ENCODE measurements around the gene GAS7.
"Not testable (repeated sequence)": the region's sequence is repeated elsewhere in the genome, so short reads cannot be mapped to it uniquely, and the experiment has no call there.

The GAS7 gene

GRCh38 chr17:10072086-10072485 lies 126.3 kb downstream of the GAS7 start:
- DNase-seq (ENCODE audit: low spot score), result no peak

DNA sequence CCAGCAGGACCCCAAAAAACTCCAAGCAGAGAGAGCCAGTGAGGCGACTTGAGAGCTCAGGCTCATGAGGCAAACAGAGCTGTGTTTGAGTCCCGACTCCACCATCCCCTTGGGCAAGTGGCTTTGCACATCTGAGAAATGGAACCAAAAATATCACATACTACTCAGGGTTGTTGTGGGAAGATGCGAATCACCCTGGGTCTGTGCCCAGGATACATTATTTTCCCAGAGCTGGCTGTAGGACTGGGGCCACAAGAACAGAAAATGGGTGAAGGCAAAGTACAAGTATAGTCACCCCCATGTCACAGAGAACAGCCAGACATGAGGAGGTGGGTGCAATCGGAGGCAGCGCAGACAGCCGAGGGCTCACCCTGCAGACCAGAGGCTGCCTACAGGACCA lies 127.3 kb downstream of the GAS7 start:
- DNase-seq (ENCODE audit: low spot score), result no peak

DNA sequence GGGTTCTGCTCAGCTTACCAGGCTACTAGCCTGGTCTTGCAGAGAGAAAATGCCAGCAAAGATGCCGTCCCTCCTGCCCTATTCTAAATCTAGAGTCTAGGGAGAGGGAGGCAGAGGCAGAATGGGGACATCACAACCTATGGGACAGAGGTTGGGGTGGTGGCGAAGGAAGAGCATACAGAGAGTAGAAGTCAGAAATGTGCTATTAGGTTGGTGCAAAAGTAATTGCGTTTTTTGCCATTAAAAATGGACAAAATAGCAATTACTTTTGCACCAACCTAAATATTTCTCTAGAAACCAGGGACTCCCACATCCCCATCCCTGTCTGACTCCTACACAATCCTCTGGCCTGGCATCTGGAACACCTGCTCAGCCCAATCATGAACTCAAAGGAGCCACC lies 127.7 kb downstream of the GAS7 start:
- DNase-seq (ENCODE audit: low spot score), result no peak

GRCh38 chr17:10069301-10069700 lies 129.1 kb downstream of the GAS7 start:
- no peak for DNase-seq (ENCODE audit: low spot score)

DNA sequence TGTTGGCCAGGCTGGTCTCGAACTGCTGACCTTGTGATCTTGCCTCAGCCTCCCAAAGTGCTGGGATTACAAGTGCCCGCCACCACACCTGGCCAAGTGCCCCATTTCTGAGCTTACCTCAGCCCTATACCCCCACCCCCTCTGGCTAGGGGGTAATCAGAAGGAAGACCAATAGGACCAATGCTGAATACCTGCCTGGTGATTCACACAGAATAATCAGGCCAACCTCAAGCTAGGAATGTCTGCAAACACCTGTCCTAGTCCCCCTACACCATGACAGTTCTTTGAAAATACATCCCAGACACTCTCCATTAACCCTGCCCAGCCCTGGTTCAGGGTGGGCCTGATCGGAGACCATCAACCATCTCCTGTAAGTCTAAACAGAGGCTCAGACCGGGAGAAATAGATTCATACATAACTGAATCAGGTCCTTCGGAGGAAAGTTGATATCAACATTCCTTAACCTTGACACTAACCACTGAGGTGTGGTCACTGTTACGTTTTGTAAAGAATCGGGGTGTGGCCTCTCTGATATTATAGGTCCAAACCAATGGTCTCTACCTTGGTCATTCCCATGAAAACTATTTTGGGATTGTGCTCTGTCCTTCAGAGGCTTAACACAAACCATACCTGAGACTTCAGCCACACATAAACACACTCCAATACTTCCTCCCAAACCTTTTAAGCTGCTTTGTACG lies 130.8 kb downstream of the GAS7 start:
- no peak for DNase-seq (ENCODE audit: low spot score)

DNA sequence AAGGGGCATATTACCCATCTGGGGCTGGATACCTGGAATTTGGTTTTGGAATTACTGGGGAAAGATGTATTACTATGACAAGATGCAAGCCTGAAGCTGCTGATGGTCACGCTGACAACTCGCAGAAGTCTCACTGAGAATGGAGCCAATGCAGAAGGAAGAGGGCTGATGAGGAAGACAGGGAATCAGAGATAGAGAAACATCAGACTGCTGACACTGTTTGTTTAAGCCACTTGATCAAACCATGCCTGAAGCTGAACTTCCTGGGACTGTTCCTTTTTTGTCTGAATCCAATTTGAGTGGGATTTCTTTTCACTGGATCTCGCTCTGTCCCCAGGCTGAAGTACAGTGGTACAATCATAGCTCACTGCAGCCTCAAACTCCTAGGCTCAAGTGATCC lies 133.9 kb downstream of the GAS7 start:
- DNase-seq (ENCODE audit: low spot score), result no peak

GRCh38 chr17:10063730-10064241 lies 134.6 kb downstream of the GAS7 start:
- DNase-seq (ENCODE audit: low spot score), result no peak

DNA sequence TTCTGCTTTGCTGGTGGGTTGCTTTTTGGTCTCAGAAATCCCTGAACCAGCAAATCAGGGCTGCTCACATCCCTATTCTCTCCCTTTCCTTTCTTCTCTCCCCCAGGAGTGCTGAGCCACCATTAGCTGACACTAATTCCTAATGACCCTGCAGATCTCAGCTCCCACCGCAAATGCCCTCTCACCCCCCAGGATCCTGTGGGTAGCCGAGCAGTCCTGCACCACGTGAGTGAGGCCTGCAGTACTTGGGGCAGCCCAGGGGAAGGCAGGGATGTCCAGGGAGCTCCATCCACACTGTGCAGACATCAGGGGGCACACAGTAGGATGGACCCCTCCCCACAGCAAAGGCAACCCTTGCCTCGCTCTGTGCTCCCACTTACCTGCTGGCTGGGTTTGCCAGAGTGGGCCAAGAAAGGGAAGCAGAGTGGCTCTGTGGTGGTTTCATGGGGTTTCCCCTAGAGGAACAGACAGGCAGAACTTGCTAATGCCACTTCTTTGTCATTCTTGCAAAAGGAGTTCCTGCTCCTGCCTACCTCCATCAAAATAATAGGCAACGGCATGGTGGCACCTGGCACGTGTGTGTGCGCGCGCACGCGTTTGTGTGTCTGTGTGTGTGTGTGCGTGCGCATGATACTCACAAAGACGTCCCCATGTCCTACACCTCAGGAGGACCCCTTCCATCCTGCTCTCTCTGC lies 135.6 kb downstream of the GAS7 start:
- no peak for DNase-seq (ENCODE audit: low spot score)

GRCh38 chr17:10061111-10061845 lies 137.1 kb downstream of the GAS7 start:
- no peak for DNase-seq (ENCODE audit: low spot score)

DNA sequence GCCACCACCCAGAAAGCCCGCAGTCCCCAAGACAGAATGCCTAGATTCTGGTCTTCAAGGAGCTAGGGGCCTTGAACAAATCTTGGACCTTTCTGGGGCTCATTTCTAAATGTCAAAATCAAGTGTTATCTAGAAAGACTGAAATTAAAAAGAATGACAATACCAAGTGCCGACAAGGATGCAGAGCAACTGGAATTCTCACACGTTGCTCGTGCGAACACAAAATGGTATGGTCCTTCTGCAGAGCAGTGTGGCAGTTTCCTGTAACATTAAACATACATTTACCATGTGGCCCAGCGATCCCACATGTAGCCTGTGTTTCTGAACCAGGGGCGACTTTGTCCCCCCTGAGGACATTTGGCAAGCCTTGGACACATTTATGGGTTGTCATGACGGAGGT lies 137.9 kb downstream of the GAS7 start:
- DNase-seq (ENCODE audit: low spot score), result no peak

DNA sequence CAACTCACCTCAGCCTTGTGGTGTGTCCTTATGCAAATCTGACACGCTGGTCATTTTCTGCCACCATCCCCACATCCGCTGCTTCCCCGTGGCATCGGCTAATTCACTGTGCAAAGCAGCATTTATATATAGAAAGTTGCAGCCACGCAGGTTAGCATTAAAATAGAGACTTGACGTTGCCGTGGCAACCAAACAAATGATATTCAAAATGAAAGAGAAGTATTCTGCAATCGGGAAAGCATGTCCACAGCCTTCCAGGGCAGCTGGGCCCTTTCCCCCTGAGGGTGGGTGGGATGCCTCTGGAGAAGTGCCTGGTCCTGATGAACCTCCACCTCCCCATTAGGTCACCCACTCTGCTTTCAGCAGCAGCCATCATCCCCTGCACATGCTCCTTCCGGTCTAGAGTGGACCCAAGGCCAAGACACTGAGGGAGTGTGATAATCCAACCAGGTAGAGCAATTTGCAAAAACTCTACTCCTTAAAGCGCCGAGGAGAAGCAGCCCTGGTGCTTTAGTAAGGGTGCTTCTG lies 138.7 kb downstream of the GAS7 start:
- DNase-seq (ENCODE audit: low spot score), result no peak

- no peak for DNase-seq (ENCODE audit: low spot score)
Measured at GRCh38 chr17:10058921-10059683, 139.3 kb downstream of the GAS7 start.

GRCh38 chr17:10057466-10057865 lies 140.9 kb downstream of the GAS7 start:
- DNase-seq (ENCODE audit: low spot score), result not testable (repeated sequence)

DNA sequence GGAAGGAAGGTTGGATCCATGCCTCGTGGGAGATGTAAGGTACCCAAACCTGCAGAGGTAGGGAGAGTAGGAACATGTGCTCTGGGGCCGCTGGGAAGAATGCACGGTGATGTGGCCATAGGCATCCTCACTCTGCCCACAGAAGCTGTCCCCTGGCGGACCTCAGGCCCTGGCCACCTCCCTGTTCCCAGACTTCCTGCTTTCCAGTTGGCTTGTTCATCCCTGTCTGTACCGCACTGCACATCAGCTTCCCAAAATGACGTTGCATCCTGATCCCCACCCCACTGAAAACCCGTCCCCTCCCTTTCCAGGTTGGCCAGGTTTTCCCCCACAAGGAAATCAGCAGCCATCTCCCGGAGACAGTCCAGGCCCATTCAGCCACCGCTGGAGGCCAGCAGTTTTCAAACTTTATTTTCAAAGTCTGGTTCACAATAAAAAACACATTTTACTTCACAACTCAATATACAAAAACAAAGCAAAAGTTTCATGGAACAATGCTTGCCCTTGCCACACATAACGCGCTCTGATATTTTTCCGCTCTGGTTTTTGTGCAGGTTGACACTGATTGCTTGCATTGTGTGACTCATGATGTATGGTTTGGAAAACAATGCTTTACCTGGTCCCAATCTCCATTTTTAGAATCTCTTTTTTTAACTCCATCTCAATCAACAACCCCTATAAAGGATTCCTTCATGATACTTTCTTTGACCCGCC lies 143.0 kb downstream of the GAS7 start:
- no peak for DNase-seq (ENCODE audit: low spot score)

DNA sequence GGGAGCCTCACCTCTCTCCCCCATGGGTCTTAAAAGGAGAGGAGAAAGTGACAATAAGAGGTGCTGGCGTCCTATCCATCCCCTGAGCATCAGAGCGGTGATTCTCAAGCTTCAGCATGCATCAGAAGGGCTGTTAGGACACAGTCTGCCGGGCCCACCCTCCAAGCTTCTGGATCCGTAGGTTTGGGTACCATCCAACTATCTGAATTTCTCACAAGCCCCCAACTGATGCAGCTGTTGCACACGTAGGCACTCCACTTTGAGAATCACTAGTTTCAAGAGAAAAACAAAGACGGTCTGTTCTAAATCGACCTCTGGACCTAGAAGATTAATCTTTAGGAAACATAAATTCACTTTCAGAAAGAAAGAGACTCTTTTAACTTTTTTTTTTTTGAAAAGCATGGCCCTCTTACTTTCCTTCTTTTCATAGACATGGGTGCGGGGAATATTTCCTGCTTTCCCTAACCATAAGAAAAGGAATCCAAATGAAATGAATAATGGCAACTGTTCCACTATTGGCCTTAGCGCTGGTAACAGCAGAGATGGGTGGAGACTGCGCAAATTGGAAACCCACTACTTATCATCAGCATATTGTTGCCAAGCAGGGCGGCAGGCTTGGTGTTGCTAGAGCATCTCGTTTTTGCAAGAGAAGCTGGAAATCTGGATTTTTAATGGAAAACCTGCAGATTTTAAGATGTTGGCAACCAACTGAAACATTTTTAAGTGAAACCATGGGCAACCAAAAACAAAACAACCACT lies 144.4 kb downstream of the GAS7 start:
- DNase-seq (ENCODE audit: low spot score), result no peak

DNA sequence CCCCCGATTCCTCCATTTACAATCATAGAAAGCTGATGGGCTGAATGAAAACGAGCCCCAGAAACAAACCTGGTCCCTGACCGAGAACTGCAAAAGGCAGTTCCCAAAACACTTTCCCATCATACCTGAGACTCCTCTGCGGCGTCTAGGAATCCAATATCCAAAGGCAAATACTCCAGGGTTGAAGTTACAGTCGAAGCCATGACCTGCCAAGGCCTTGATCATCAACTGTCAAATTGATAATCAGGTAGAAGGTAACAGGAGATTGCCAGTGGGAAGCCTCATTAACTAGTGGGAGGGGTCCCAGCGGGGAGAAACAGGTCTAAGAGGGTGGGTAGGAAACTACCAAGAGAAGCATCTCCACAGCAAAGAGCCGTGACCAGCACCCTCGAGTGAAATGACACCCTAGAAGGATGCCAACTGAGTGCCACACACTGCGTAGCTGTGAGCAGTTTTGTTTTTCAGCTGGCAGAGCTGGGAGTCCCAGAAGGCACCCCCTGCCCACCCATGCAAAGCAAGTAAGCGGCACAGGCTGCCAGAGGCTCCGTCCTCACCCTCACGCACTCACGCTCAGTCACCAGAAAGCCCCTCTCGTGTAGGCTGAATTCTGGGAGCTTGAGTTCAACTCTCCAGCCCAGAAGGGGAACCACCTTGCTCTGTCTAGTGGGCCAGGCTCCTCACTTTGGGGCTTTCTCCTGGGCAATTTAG lies 146.1 kb downstream of the GAS7 start:
- DNase-seq (ENCODE audit: low spot score), result no peak

GRCh38 chr17:10051112-10051511 lies 147.3 kb downstream of the GAS7 start:
- DNase-seq (ENCODE audit: low spot score), result no peak

GRCh38 chr17:10050597-10051101 lies 147.8 kb downstream of the GAS7 start:
- no peak for DNase-seq (ENCODE audit: low spot score)

DNA sequence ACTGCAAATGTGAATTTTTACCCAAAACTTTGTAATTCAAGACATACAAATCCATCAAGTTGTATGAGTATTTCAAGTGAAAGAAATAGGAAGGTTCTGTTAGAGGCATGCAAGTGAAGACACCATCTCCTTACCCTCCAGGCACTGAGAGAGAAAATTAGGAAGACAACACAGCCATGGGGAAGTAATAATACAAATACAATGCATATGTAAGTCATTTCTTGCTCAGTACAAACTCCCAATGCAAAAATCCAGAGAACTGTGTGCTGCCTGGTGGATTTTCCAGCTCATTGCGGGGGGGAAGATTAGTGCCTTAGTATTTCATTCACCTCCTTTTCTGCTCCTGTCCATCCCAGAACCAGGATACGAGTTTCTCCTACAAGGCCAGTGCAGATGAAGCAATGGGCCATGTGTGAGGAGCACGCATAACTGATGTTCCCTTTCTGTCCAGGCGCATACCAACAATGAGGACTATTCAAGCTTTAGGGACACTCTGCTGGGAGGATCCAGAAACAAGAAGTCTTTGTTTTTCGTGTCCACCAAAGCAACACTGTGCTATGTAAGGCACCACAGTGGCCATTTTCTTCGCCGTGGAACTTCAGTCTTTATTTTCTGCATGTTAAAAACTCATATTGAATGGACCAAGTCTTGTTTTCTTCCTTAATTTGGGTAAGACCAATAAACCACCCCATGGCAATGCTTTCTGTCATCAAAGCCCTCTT lies 149.6 kb downstream of the GAS7 start:
- DNase-seq (ENCODE audit: low spot score), result no peak

Data from RKO (cell line).